ENCODE measurements around the gene NIPAL4.
A peak's percentile ranks its signal among the peaks of the same experiment; 100 is the strongest.

NIPAL4 gene

DNA sequence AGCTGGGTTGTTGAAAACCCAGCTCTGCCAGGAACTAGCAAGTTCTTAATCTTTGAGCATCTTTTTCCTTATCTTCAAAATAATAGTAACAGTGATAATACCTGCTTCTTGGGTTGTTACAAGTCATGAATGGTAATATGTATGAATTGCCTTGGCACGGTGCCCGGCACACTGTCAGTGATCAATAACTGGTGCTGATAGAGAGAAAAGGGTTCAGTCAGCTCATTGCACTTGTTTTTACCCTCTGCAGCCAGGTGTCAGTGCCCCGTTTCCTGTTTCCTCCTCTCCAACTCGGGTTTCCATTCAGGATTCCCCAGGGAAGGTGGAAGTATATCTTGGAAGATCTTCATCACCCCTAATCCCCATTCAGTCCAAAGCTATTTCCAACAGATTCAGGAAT, 15.8 kb upstream of the NIPAL4 start:
- H3K4me3 ChIP-seq (replicated peaks in 1 of 2; ENCODE audit: low read depth in 2 of 2, low read length in 2 of 2), result no peak overlapping the region
- no peak for DNase-seq (ENCODE audit: low read depth in 2 of 2)
- TF ChIP-seq, protein P1, sequence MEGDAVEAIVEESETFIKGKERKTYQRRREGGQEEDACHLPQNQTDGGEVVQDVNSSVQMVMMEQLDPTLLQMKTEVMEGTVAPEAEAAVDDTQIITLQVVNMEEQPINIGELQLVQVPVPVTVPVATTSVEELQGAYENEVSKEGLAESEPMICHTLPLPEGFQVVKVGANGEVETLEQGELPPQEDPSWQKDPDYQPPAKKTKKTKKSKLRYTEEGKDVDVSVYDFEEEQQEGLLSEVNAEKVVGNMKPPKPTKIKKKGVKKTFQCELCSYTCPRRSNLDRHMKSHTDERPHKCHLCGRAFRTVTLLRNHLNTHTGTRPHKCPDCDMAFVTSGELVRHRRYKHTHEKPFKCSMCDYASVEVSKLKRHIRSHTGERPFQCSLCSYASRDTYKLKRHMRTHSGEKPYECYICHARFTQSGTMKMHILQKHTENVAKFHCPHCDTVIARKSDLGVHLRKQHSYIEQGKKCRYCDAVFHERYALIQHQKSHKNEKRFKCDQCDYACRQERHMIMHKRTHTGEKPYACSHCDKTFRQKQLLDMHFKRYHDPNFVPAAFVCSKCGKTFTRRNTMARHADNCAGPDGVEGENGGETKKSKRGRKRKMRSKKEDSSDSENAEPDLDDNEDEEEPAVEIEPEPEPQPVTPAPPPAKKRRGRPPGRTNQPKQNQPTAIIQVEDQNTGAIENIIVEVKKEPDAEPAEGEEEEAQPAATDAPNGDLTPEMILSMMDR (IDR thresholded peaks at IDR 0.05; ENCODE audit: low read depth, low read length), result no peak

DNA sequence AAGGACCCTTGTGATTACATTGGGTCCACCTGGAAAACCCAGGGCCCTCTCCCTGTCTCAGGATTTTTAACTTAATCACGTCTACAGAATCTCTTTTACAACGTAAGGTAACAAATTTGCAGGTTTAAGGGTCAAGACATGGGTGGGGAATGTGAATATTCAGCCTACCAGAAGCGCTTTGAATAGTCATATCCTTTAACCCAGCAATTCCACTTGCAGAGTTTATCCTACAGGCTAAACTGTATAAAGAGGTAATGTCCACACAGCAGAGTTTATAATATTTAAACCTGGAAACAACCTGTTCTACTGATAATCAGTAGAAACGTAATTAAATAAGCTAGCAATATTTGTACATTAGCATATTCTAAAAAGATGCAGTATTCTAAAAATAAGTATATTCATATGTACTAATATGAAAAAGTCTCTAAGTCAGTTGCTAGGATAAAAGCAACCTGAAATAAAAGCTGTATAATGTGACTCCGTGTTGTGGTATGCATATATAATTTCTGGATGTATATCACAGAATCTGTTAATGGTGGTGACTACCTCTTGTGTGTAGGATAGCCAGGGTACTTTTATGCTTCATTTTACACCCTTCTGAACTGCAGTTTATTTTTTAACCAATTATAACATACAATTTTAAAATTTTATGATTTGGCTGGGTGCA, 14.1 kb upstream of the NIPAL4 start:
- no peak for DNase-seq (ENCODE audit: low read depth in 2 of 2)
- TF ChIP-seq, protein P1 (IDR thresholded peaks at IDR 0.05; ENCODE audit: low read depth, low read length), result no peak

DNA sequence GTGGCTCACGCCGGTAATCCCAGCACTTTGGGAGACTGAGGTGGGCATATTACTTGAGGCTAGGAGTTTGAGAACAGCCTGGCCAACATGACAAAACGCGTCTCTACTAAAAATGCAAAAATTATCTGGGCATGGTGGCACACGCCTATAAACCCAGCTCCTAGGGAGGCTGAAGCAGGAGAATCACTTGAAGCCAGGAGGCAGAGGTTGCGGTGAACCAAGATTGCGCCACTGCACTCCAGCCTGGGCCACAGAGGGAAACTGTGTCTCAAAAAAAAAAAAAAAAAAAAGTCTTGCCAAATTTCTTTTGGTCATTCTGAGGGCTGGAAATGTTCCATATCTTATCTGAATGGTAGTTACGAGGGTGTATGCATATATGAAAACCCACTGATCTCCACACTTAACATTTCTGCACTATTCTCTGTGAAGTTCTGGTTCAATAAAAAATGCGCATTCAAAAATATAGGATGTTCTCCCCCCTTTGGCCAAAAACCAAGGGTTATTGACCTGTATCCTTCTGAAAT, 13.5 kb upstream of the NIPAL4 start:
- H3K4me3 ChIP-seq (replicated peaks in 1 of 2; ENCODE audit: low read depth in 2 of 2, low read length in 2 of 2), result no peak overlapping the region
- peak in 1 of 2 donors; percentile 27 for DNase-seq (ENCODE audit: low read depth in 2 of 2)
- TF ChIP-seq, protein P1 (IDR thresholded peaks at IDR 0.05; ENCODE audit: low read depth, low read length), result no peak

More for the DNA sequence above, 14.1 kb upstream of the NIPAL4 start:
- H3K4me3 ChIP-seq (replicated peaks in 1 of 2; ENCODE audit: low read depth in 2 of 2, low read length in 2 of 2), result no peak overlapping the region

DNA sequence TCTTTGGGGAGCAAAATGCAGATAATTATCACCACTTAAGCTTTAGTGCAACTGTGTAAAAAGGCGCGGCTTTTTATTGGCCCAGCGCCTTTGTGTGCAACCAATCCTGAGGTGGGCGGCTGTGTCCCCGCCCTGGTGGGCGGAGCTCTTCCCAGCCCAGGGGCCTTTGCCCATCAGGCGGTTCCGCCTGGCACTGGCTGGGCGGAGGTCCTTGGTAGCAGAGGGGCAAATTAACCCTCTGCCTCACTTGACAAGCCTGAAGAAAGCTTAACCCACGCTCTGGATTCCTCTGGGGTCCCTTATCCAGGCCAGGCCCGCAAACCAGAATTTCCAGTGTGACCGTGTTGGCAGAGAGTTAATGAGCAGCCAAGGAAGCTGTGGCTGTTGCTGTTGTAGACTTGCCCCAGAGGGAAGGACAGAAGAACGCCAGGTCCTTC, 12.8 kb upstream of the NIPAL4 start:
- TF ChIP-seq, protein P1 (IDR thresholded peaks at IDR 0.05; ENCODE audit: low read depth, low read length), result no peak
- H3K4me3 ChIP-seq (replicated peaks in 1 of 2; ENCODE audit: low read depth in 2 of 2, low read length in 2 of 2), result no peak overlapping the region
- DNase-seq (ENCODE audit: low read depth in 2 of 2), result no peak

DNA sequence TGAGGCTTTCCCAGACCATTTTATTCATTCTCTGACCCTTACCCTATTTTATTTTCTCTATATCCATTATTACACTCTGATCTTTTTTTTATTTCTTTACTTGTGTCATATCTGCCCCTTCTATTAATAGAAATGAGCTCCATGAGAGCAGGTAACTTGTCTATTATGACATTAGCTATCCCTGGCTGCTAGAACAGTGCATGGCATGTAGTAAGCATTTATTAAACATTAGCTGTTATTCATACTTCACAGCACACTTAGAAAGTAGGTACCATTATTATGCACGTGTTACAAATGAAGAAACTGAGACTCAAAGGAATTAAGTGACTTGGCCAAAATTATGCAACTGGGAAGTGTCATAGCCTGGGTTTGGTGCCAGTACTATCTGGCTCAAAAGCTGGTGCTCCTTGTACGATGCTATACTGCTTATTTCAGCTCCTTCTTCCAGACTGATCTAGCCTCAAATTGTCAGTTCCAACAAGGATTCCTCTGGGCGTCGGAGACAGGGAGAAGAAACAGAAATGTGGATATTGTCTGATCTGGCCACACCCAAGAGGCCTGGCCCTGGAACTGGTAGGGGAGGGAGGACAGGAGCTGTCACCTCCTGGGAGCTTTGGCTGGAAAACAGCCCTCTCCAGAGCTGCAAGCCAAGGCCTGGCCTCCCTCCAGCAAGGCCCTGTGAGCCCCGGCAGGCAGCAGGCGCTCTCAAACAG, 10.8 kb upstream of the NIPAL4 start:
- peak; percentile 10 to 45 for DNase-seq (ENCODE audit: low read depth in 2 of 2)
- TF ChIP-seq, protein P1 (IDR thresholded peaks at IDR 0.05; ENCODE audit: low read depth, low read length), result no peak
- H3K4me3 ChIP-seq (replicated peaks in 1 of 2; ENCODE audit: low read depth in 2 of 2, low read length in 2 of 2), result no peak overlapping the region

DNA sequence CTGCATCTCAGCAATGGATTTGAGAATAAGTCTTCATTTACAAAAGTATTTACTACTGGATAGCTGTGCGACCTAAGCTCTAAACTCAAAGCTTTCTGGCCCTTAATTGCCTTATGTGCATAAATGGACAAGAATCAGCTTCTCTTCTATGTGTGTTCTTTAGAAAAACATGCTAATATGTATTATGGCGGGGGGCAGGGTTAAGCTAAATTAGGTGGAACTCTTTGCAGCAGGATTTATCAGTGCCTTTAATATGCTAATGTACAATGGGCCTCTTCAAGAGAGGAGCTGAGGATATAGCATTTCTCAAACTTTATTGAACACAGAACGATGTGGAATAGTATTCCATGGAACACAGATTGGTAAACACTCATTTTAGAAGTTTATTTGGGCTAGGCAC, 10.0 kb upstream of the NIPAL4 start:
- no peak for DNase-seq (ENCODE audit: low read depth in 2 of 2)
- TF ChIP-seq, protein P1 (IDR thresholded peaks at IDR 0.05; ENCODE audit: low read depth, low read length), result no peak
- H3K4me3 ChIP-seq (replicated peaks in 1 of 2; ENCODE audit: low read depth in 2 of 2, low read length in 2 of 2), result no peak overlapping the region

All from cardiac fibroblast (primary cell).